Purkinje cell (primary cell): Measurements from ENCODE around the gene BLOC1S2. TPM values are rescaled to one million over a fixed set of nuclear protein-coding genes. Genes with fewer than 3 reads are reported as not detected.

Source experiments
- polyA plus RNA-seq: library from polyadenylated mRNA; unstranded; fragments of >200 nt; fragmentation: Nextera tagmentation; gene quantifications from 2 replicates; pipeline ENCODE4 v1.2.1, GENCODE V29; 2014

Gene BLOC1S2
- polyA plus RNA-seq, result 77.1 and 130 TPM in 2 replicates

GRCh38 chr10:100286051-100287033 is at the start of gene BLOC1S2:
Gene BLOC1S2, minus strand, starts transcription at chr10:100286680. Its CDS starts 21 bp downstream, at chr10:100286659.

GRCh38 chr10:100330079-100330478 is 43.6 kb upstream of the BLOC1S2 start, which contains the start of gene PKD2L1:
Gene PKD2L1, minus strand, starts transcription at chr10:100330228. Its CDS starts 125 bp downstream, at chr10:100330103.

GRCh38 chr10:100267239-100268104 is 19.0 kb downstream of the BLOC1S2 start, which contains the start of gene CWF19L1:
Gene CWF19L1, minus strand, starts transcription at chr10:100267638. Its CDS starts 45 bp downstream, at chr10:100267593.

Other genes with a start within 250 kb of the BLOC1S2 start
- not detected in 2 replicates for gene CPN1, start 204.8 kb downstream of the BLOC1S2 start, polyA plus RNA-seq
- 5.8 and 7.7 TPM in 2 replicates for gene ERLIN1, start 100.7 kb downstream of the BLOC1S2 start, polyA plus RNA-seq
- 2.9 and 5.1 TPM in 2 replicates for gene CHUK, start 57.1 kb downstream of the BLOC1S2 start, polyA plus RNA-seq
- gene CWF19L1, start 19.0 kb downstream of the BLOC1S2 start, polyA plus RNA-seq, result 8.7 and 14.4 TPM in 2 replicates
- gene PKD2L1, start 43.5 kb upstream of the BLOC1S2 start, polyA plus RNA-seq, result not detected in 2 replicates
- gene SCD, start 60.6 kb upstream of the BLOC1S2 start, polyA plus RNA-seq, result 18.9 and 20.9 TPM in 2 replicates
- not detected in 2 replicates for gene WNT8B, start 176.3 kb upstream of the BLOC1S2 start, polyA plus RNA-seq
- gene SEC31B, start 233.2 kb upstream of the BLOC1S2 start, polyA plus RNA-seq, result 1.6 and 3.7 TPM in 2 replicates
- gene NDUFB8, start 243.2 kb upstream of the BLOC1S2 start, polyA plus RNA-seq, result 586 and 756 TPM in 2 replicates
- gene HIF1AN, start 249.3 kb upstream of the BLOC1S2 start, polyA plus RNA-seq, result 2.3 and 3.1 TPM in 2 replicates